WTC11 (cell line): Measurements from ENCODE around the gene PSEN2. TPM values are rescaled to one million over a fixed set of nuclear protein-coding genes. Genes with fewer than 3 reads are reported as not detected.

ENCODE experiments used
- ATAC-seq: fragments of 200-7000 bp; cut with Tn5 transposase; 2 replicates; pipeline ENCODE4 v1.10.0; 2021; ENCODE audit warnings: mild to moderate bottlenecking, moderate library complexity
- CTCF ChIA-PET: fragments of 300-600 bp; sonication (Branson Sonifier 250); formaldehyde crosslinking; loops from one replicate; lab custom pipeline; 2021; ENCODE audit warnings: antibody characterized with exemption; lab: Charles Lee
- POLR2A ChIA-PET: fragments of 350-600 bp; sonication (Branson Sonifier 250); formaldehyde crosslinking; loops from one replicate; lab custom pipeline; 2021; ENCODE audit warnings: antibody characterized with exemption; lab: Charles Lee
- DNase-seq: peaks from one replicate; pipeline ENCODE4 v3.0.0; 2021; ENCODE audit warnings: low spot score
- H3K27ac Mint-ChIP-seq: 2 replicates; pipeline ENCODE4 v1.8.0; 2021; ENCODE audit warnings: mixed read lengths
- H3K27me3 Mint-ChIP-seq: 2 replicates; pipeline ENCODE4 v1.8.0; 2021; ENCODE audit warnings: low read depth, mild to moderate bottlenecking, moderate library complexity, mixed read lengths
- H3K36me3 Mint-ChIP-seq: 2 replicates; pipeline ENCODE4 v1.8.0; 2021; ENCODE audit warnings: mixed read lengths
- H3K4me1 Mint-ChIP-seq: 2 replicates; pipeline ENCODE4 v1.8.0; 2022; ENCODE audit warnings: mixed read lengths
- H3K4me3 Mint-ChIP-seq: 2 replicates; pipeline ENCODE4 v1.8.0; 2021; ENCODE audit warnings: mild to moderate bottlenecking, moderate library complexity, mixed read lengths
- H3K9me3 Mint-ChIP-seq: 2 replicates; pipeline ENCODE4 v1.8.0; 2021; ENCODE audit warnings: mixed read lengths
- CDX4 ChIP-seq: fragments of 250-450 bp; sonication (Bioruptor Pico); IDR thresholded peaks from 2 replicates; pipeline ENCODE4 v1.9.0; 2021; ENCODE audit warnings: moderate library complexity, mild to moderate bottlenecking, inconsistent platforms, borderline replicate concordance
- ETV6 ChIP-seq: sonication (generic); formaldehyde crosslinking; IDR thresholded peaks from 2 replicates; pipeline ENCODE4 v1.8.1; 2022; ENCODE audit warnings: mild to moderate bottlenecking, missing genetic modification reagents
- FOXK1 ChIP-seq: sonication (generic); formaldehyde crosslinking; IDR thresholded peaks from 2 replicates; pipeline ENCODE4 v1.8.0; 2022; ENCODE audit warnings: mild to moderate bottlenecking, moderate library complexity, missing genetic modification reagents
- GTF2I ChIP-seq: fragments of 250-450 bp; sonication (Bioruptor Pico); conservative IDR thresholded peaks from 2 replicates; pipeline ENCODE4 v1.4.0; 2021; ENCODE audit warnings: mild to moderate bottlenecking
- IRF2 ChIP-seq: sonication (generic); formaldehyde crosslinking; IDR thresholded peaks from 2 replicates; pipeline ENCODE4 v1.8.0; 2022; ENCODE audit warnings: low read depth, missing genetic modification reagents, borderline replicate concordance
- JUN ChIP-seq: sonication (generic); formaldehyde crosslinking; IDR thresholded peaks from 2 replicates; pipeline ENCODE4 v1.8.0; 2023; ENCODE audit warnings: mild to moderate bottlenecking, missing genetic modification reagents
- NR3C1 ChIP-seq: sonication (generic); formaldehyde crosslinking; conservative IDR thresholded peaks from 2 replicates; pipeline ENCODE4 v1.8.1; 2023; ENCODE audit warnings: low read depth, mild to moderate bottlenecking, missing genetic modification reagents
- PREB ChIP-seq: sonication (generic); formaldehyde crosslinking; IDR thresholded peaks from 2 replicates; pipeline ENCODE4 v1.8.1; 2022; ENCODE audit warnings: mild to moderate bottlenecking, missing genetic modification reagents, moderate library complexity, borderline replicate concordance
- PRRX2 ChIP-seq: fragments of 250-450 bp; sonication (Bioruptor Pico); IDR thresholded peaks from 2 replicates; pipeline ENCODE4 v1.8.0; 2021; ENCODE audit warnings: mild to moderate bottlenecking
- RELA ChIP-seq: sonication (generic); formaldehyde crosslinking; IDR thresholded peaks from 2 replicates; pipeline ENCODE4 v1.8.1; 2022; ENCODE audit warnings: missing genetic modification reagents, mild to moderate bottlenecking, borderline replicate concordance
- TEAD1 ChIP-seq: sonication (generic); formaldehyde crosslinking; IDR thresholded peaks from 2 replicates; pipeline ENCODE4 v1.8.0; 2022; ENCODE audit warnings: mild to moderate bottlenecking, missing genetic modification reagents
- USF2 ChIP-seq: sonication (generic); formaldehyde crosslinking; IDR thresholded peaks from 2 replicates; pipeline ENCODE4 v1.8.1; 2023; ENCODE audit warnings: mild to moderate bottlenecking, missing genetic modification reagents, moderate library complexity
- ZBTB21 ChIP-seq: sonication (generic); formaldehyde crosslinking; IDR thresholded peaks from 2 replicates; pipeline ENCODE4 v1.8.1; 2023; ENCODE audit warnings: mild to moderate bottlenecking, missing genetic modification reagents, borderline replicate concordance
- ZNF219 ChIP-seq: sonication (generic); formaldehyde crosslinking; IDR thresholded peaks from 2 replicates; pipeline ENCODE4 v1.8.0; 2023; ENCODE audit warnings: missing genetic modification reagents, mild to moderate bottlenecking, borderline replicate concordance
- ZNF263 ChIP-seq: sonication (generic); formaldehyde crosslinking; IDR thresholded peaks from 2 replicates; pipeline ENCODE4 v1.8.1; 2022; ENCODE audit warnings: low read depth, mild to moderate bottlenecking, moderate library complexity, missing genetic modification reagents
- ZNF396 ChIP-seq: fragments of 250-450 bp; sonication (Bioruptor Pico); IDR thresholded peaks from 2 replicates; pipeline ENCODE4 v1.8.0; 2021; ENCODE audit warnings: mild to moderate bottlenecking, moderate library complexity, borderline replicate concordance
- ZNF416 ChIP-seq: fragments of 250-450 bp; sonication (Bioruptor Pico); IDR thresholded peaks from 2 replicates; pipeline ENCODE4 v1.9.0; 2021; ENCODE audit warnings: mild to moderate bottlenecking, inconsistent platforms
- total RNA-seq: library from RNA; stranded (reverse); gene quantifications from 3 replicates; pipeline ENCODE4 v1.2.3, GENCODE V29; 2021
- TF ChIP-seq, protein P1 (sequence below): sonication (generic); formaldehyde crosslinking; IDR thresholded peaks from 2 replicates; pipeline ENCODE4 v1.8.1; 2023; ENCODE audit warnings: mild to moderate bottlenecking, missing genetic modification reagents
- TF ChIP-seq, protein P2 (sequence below): sonication (generic); formaldehyde crosslinking; IDR thresholded peaks from 2 replicates; pipeline ENCODE4 v1.8.1; 2022; ENCODE audit warnings: mild to moderate bottlenecking, moderate library complexity, missing genetic modification reagents
- TF ChIP-seq, protein P3 (sequence below): sonication (generic); formaldehyde crosslinking; IDR thresholded peaks from 2 replicates; pipeline ENCODE4 v1.8.0; 2023; ENCODE audit warnings: missing genetic modification reagents, mild to moderate bottlenecking, borderline replicate concordance

PSEN2 gene
- total RNA-seq, 1 experiment from 2014 or later = 18.4 TPM

GRCh38 chr1:226887006-226887405 lies 16.6 kb downstream of the PSEN2 start:
- Mint-ChIP-seq H3K4me1 (no peaks in the 10 kb centered on the region), H3K9me3 (no peaks in the 10 kb centered on the region), H3K4me3 (no peak overlapping the region), H3K27ac (no peak overlapping the region), H3K36me3 (peaks cover 35% of the 10 kb centered on the region), H3K27me3 (no peaks in the 10 kb centered on the region)
- ChIA-PET POLR2A (no interaction called here), CTCF (interaction anchor here (1.0 kb wide), 1 partner anchor 319 kb away, joined by 3 read pairs; no protein-coding TSS in a partner anchor)
- TF ChIP-seq FOXK1 (CRISPR knock-in tag) = no peak
- no peak for DNase-seq
- ATAC-seq = no peak

GRCh38 chr1:226888021-226888420 lies 17.6 kb downstream of the PSEN2 start:
- CTCF ChIA-PET = no interaction called here
- Mint-ChIP-seq H3K4me1 (no peaks in the 10 kb centered on the region), H3K9me3 (no peaks in the 10 kb centered on the region), H3K27ac (no peak overlapping the region)
- DNase-seq = no peak
- no peak for TF ChIP-seq USF2 (CRISPR knock-in tag)
- TF ChIP-seq JUN (CRISPR knock-in tag) = no peak
- TF ChIP-seq, protein P1, sequence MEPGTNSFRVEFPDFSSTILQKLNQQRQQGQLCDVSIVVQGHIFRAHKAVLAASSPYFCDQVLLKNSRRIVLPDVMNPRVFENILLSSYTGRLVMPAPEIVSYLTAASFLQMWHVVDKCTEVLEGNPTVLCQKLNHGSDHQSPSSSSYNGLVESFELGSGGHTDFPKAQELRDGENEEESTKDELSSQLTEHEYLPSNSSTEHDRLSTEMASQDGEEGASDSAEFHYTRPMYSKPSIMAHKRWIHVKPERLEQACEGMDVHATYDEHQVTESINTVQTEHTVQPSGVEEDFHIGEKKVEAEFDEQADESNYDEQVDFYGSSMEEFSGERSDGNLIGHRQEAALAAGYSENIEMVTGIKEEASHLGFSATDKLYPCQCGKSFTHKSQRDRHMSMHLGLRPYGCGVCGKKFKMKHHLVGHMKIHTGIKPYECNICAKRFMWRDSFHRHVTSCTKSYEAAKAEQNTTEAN (CRISPR knock-in tag) = no peak
- TF ChIP-seq ZNF416 (CRISPR knock-in tag) = no peak
- TF ChIP-seq ZNF263 (CRISPR knock-in tag) = no peak
- TF ChIP-seq CDX4 (CRISPR knock-in tag) = no peak
- no peak for TF ChIP-seq ZNF219 (CRISPR knock-in tag)
- TF ChIP-seq ZNF396 (CRISPR knock-in tag) = no peak
- no peak for TF ChIP-seq GTF2I
- TF ChIP-seq ETV6 (CRISPR knock-in tag) = no peak
- TF ChIP-seq, all 79 proteins: peak for 0
- H3K27me3 Mint-ChIP-seq = no peaks in the 10 kb centered on the region
- POLR2A ChIA-PET = no interaction called here
- no peak for ATAC-seq
- H3K4me3 Mint-ChIP-seq = no peak overlapping the region
- peaks cover 36% of the 10 kb centered on the region for H3K36me3 Mint-ChIP-seq

DNA sequence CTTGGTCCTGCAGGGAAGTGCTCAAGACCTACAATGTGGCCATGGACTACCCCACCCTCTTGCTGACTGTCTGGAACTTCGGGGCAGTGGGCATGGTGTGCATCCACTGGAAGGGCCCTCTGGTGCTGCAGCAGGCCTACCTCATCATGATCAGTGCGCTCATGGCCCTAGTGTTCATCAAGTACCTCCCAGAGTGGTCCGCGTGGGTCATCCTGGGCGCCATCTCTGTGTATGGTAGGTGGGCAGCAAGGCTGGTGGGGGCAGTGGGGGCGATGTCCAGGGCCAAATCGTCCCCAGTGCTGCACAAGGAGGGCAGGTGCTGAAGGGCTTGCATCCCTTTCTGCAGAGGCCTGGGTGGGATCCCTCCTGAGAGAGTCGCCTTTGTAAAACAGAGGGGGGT lies 18.4 kb downstream of the PSEN2 start:
- H3K27ac Mint-ChIP-seq = no peak overlapping the region
- ChIA-PET CTCF (no interaction called here), POLR2A (no interaction called here)
- ATAC-seq (no peak), DNase-seq (no peak)
- no peaks in the 10 kb centered on the region for H3K9me3 Mint-ChIP-seq
- H3K4me1 Mint-ChIP-seq = no peaks in the 10 kb centered on the region
- H3K27me3 Mint-ChIP-seq = no peaks in the 10 kb centered on the region
- peaks cover 37% of the 10 kb centered on the region for H3K36me3 Mint-ChIP-seq
- TF ChIP-seq ZBTB21 (no peak), TEAD1 (no peak)
- no peak overlapping the region for H3K4me3 Mint-ChIP-seq

GRCh38 chr1:226889616-226890330 lies 19.4 kb downstream of the PSEN2 start:
- Mint-ChIP-seq H3K9me3 (no peaks in the 10 kb centered on the region), H3K27me3 (no peaks in the 10 kb centered on the region), H3K27ac (no peak overlapping the region), H3K4me3 (no peak overlapping the region), H3K36me3 (peaks cover 33% of the 10 kb centered on the region), H3K4me1 (no peaks in the 10 kb centered on the region)
- ATAC-seq (no peak), DNase-seq (no peak)
- POLR2A ChIA-PET = interaction anchor here (0.6 kb wide), 1 partner anchor 543 kb away, joined by 6 read pairs; no protein-coding TSS in a partner anchor
- CTCF ChIA-PET = no interaction called here
- no peak for TF ChIP-seq NR3C1 (CRISPR knock-in tag)
- TF ChIP-seq IRF2 = no peak
- no peak for TF ChIP-seq RELA (CRISPR knock-in tag)
- no peak for TF ChIP-seq PRRX2 (CRISPR knock-in tag)
- TF ChIP-seq PREB = no peak
- TF ChIP-seq, protein P2, sequence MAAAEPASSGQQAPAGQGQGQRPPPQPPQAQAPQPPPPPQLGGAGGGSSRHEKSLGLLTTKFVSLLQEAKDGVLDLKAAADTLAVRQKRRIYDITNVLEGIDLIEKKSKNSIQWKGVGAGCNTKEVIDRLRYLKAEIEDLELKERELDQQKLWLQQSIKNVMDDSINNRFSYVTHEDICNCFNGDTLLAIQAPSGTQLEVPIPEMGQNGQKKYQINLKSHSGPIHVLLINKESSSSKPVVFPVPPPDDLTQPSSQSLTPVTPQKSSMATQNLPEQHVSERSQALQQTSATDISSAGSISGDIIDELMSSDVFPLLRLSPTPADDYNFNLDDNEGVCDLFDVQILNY (CRISPR knock-in tag) = no peak
- TF ChIP-seq, protein P3, sequence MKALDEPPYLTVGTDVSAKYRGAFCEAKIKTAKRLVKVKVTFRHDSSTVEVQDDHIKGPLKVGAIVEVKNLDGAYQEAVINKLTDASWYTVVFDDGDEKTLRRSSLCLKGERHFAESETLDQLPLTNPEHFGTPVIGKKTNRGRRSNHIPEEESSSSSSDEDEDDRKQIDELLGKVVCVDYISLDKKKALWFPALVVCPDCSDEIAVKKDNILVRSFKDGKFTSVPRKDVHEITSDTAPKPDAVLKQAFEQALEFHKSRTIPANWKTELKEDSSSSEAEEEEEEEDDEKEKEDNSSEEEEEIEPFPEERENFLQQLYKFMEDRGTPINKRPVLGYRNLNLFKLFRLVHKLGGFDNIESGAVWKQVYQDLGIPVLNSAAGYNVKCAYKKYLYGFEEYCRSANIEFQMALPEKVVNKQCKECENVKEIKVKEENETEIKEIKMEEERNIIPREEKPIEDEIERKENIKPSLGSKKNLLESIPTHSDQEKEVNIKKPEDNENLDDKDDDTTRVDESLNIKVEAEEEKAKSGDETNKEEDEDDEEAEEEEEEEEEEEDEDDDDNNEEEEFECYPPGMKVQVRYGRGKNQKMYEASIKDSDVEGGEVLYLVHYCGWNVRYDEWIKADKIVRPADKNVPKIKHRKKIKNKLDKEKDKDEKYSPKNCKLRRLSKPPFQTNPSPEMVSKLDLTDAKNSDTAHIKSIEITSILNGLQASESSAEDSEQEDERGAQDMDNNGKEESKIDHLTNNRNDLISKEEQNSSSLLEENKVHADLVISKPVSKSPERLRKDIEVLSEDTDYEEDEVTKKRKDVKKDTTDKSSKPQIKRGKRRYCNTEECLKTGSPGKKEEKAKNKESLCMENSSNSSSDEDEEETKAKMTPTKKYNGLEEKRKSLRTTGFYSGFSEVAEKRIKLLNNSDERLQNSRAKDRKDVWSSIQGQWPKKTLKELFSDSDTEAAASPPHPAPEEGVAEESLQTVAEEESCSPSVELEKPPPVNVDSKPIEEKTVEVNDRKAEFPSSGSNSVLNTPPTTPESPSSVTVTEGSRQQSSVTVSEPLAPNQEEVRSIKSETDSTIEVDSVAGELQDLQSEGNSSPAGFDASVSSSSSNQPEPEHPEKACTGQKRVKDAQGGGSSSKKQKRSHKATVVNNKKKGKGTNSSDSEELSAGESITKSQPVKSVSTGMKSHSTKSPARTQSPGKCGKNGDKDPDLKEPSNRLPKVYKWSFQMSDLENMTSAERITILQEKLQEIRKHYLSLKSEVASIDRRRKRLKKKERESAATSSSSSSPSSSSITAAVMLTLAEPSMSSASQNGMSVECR = no peak
